ENCODE measurements around the gene SUSD3. TPM values are rescaled to one million over a fixed set of nuclear protein-coding genes. Genes with fewer than 3 reads are reported as not detected.

The SUSD3 gene
- total and polyA plus RNA-seq, 2 of the 4 experiments (the other 2 are of a cell fraction) = 0.54 to 1.5 TPM

GRCh38 chr9:93020151-93020550, 38.4 kb upstream of the SUSD3 start:
- Histone ChIP-seq H4K91ac (ENCODE audit: insufficient read depth, low read depth, low read length) (no peak overlapping the region), H3K14ac (replicated peaks; ENCODE audit: low read depth, low read length) (no peak overlapping the region), H3K36me3 (ENCODE audit: control insufficient read depth, insufficient read depth, low read length) (no peaks in the 10 kb centered on the region), H3K56ac (ENCODE audit: extremely low read depth, insufficient read depth, low read length) (no peak overlapping the region), H3K9me1 (ENCODE audit: insufficient read depth, low read length) (no peaks in the 10 kb centered on the region), H2AK5ac (ENCODE audit: low read depth, low read length) (no peak overlapping the region), H2AK9ac (replicated peaks; ENCODE audit: low read depth, low read length, poor library complexity) (no peak overlapping the region), H2BK5ac (ENCODE audit: low read depth, low read length, poor library complexity, severe bottlenecking) (no peak overlapping the region), H3K18ac (ENCODE audit: low read depth, low read length) (no peak overlapping the region), H2AFZ (replicated peaks; ENCODE audit: low read length, poor library complexity) (peak overlapping the region; percentile 56), H3K4me2 (ENCODE audit: low read depth, low read length) (no peak overlapping the region), H3K4ac (ENCODE audit: low read depth, low read length) (no peak overlapping the region), H3K9ac (ENCODE audit: low read depth, low read length) (no peak overlapping the region), H3K4me3 (ENCODE audit: insufficient read depth, low read depth, low read length) (no peak overlapping the region), H3K23ac (ENCODE audit: low read depth, low read length) (no peak overlapping the region), H3K79me1 (ENCODE audit: low read depth in 1 of 2, low read length in 2 of 2) (no peaks in the 10 kb centered on the region), H4K8ac (ENCODE audit: low read depth in 2 of 2, low read length in 2 of 2) (no peak overlapping the region), H2BK20ac (ENCODE audit: low read depth, low read length) (no peak overlapping the region), H3K4me1 (ENCODE audit: control insufficient read depth, insufficient read depth, low read length) (no peaks in the 10 kb centered on the region), H2BK15ac (ENCODE audit: low read depth, low read length) (no peak overlapping the region), H3K27me3 (ENCODE audit: control insufficient read depth, insufficient read depth, low read length) (peaks cover 10% of the 10 kb centered on the region), H3K9me3 (ENCODE audit: control insufficient read depth, insufficient read depth, low read length) (no peaks in the 10 kb centered on the region), H3K27ac (ENCODE audit: insufficient read depth, low read length) (no peak overlapping the region), H4K20me1 (ENCODE audit: insufficient read depth, low read length) (no peaks in the 10 kb centered on the region), H4K5ac (ENCODE audit: low read depth, low read length) (no peak overlapping the region), H2BK120ac (ENCODE audit: low read depth, low read length) (no peak overlapping the region)
- POLR2A ChIA-PET (ENCODE audit: unreplicated experiment) = no interaction called here
- CTCF ChIA-PET = no interaction called here
- no TSS peak for BruUV-seq (replicated peaks)
- in situ Hi-C loops (cut with MboI; ENCODE audit: low sequenced_read_pairs) = loop anchor here (25.0 kb wide), 1 partner anchor 292 kb away; no protein-coding TSS in a partner anchor
- TF ChIP-seq RFX5 (IDR thresholded peaks at IDR 0.05; ENCODE audit: low read depth, low read length) = no peak
- TF ChIP-seq NFE2L2 (IDR thresholded peaks at IDR 0.05; ENCODE audit: low read depth, low read length) = no peak
- no peak for TF ChIP-seq SMC3 (IDR thresholded peaks at IDR 0.05; ENCODE audit: low read depth, low read length)
- no peak for TF ChIP-seq POLR2A (IDR thresholded peaks at IDR 0.05; ENCODE audit: low read depth, low read length)
- no peak for TF ChIP-seq RAD21 (IDR thresholded peaks at IDR 0.05; ENCODE audit: low read length)
- TF ChIP-seq BHLHE40 (IDR thresholded peaks at IDR 0.05; ENCODE audit: low read depth, low read length) = no peak
- TF ChIP-seq FOS (IDR thresholded peaks at IDR 0.05; ENCODE audit: low read depth, low read length) = no peak
- TF ChIP-seq MAZ (IDR thresholded peaks at IDR 0.05; ENCODE audit: borderline replicate concordance, low read depth, low read length) = no peak
- no peak for TF ChIP-seq CTCF (conservative IDR thresholded peaks at IDR 0.05; ENCODE audit: low read depth, low read length)
- TF ChIP-seq MAFK (IDR thresholded peaks at IDR 0.05; ENCODE audit: low read depth, low read length) = no peak
- TF ChIP-seq, protein P1, sequence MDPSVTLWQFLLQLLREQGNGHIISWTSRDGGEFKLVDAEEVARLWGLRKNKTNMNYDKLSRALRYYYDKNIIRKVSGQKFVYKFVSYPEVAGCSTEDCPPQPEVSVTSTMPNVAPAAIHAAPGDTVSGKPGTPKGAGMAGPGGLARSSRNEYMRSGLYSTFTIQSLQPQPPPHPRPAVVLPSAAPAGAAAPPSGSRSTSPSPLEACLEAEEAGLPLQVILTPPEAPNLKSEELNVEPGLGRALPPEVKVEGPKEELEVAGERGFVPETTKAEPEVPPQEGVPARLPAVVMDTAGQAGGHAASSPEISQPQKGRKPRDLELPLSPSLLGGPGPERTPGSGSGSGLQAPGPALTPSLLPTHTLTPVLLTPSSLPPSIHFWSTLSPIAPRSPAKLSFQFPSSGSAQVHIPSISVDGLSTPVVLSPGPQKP (IDR thresholded peaks at IDR 0.05; ENCODE audit: borderline replicate concordance, low read depth, low read length) = no peak
- no peak for TF ChIP-seq CEBPB (IDR thresholded peaks at IDR 0.05; ENCODE audit: low read depth, low read length)
- TF ChIP-seq RCOR1 (IDR thresholded peaks at IDR 0.05; ENCODE audit: insufficient replicate concordance, low read length) = no peak
- TF ChIP-seq CHD1 (IDR thresholded peaks at IDR 0.05; ENCODE audit: low read depth, low read length) = no peak
- TF ChIP-seq, protein P2, sequence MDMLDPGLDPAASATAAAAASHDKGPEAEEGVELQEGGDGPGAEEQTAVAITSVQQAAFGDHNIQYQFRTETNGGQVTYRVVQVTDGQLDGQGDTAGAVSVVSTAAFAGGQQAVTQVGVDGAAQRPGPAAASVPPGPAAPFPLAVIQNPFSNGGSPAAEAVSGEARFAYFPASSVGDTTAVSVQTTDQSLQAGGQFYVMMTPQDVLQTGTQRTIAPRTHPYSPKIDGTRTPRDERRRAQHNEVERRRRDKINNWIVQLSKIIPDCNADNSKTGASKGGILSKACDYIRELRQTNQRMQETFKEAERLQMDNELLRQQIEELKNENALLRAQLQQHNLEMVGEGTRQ (IDR thresholded peaks at IDR 0.05; ENCODE audit: low read depth, low read length) = no peak
- TF ChIP-seq MXI1 (IDR thresholded peaks at IDR 0.05; ENCODE audit: borderline replicate concordance, low read depth, low read length) = no peak
- ATAC-seq (ENCODE audit: low read depth) (no peak), DNase-seq (no peak)
- 41% methylated on average over 3 of the region's 11 CpGs; no CpG with 5 or more reads in 1 of the 2 experiments for WGBS, 2 experiments (ENCODE audit: extremely low coverage in 2 of 2, insufficient read length in 1 of 2)
- intact Hi-C loops (cut with micrococcal nuclease) = no loop called here
- dilution Hi-C loops (cut with HindIII; ENCODE audit: low sequenced_read_pairs, unreplicated experiment) = no loop called here
